HG02840 (cell line): ENCODE results near the gene TMBIM6.

ENCODE experiments used
- ATAC-seq: cut with Tn5 transposase; IDR thresholded peaks from one replicate; pipeline ENCODE4 v1.9.1; 2021; ENCODE audit warnings: mild to moderate bottlenecking, moderate library complexity, moderate number of reproducible peaks; ENCODE audit not compliant: unreplicated experiment, low FRiP score

TMBIM6 gene

DNA sequence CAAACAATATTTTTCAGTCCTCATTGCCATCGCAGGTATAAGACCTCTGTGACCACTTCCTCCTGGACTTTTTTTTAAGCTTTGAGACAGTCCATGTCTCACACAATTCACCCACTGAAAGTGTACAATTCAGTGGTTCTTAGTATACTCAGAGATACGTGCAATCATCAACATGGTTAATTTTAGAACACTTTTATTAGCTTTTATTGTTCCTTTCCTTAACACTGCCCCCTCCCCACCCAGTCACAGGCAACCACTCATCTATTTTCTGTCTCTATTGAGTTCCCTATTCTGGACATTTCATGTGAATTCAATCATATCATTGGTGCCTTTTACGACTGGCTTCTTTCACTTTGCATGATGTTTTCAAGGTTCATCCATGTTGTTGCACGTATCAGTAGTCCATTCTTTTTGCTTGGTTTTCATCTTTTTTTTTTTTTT, 70.6 kb downstream of the TMBIM6 start:
- no peak for ATAC-seq

DNA sequence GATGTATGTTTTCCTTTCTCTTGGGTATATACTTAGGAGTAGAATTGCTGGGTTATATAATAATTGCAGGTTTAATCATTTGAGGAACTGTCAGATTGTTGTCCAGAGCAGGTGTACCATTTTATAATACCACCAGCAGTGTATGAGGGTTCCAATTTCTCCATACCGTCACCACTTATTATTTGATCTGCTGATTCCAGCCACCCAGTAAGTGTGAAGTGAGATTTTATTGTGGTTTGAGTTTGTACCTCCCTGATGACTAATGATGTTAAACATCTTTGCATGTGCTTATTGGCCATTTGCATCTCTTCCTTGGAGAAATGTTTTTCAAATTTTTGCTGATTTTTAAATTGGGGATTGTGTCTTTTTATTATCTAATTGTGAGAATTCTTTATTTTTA, 71.8 kb downstream of the TMBIM6 start:
- no peak for ATAC-seq
